GM21423 (cell line): ENCODE measurements around the gene RFX2.
A peak's percentile ranks its signal among the peaks of the same experiment; 100 is the strongest.

Experiments used
- ATAC-seq: cut with Tn5 transposase; IDR thresholded peaks from one replicate; pipeline ENCODE4 v1.9.1; 2021; ENCODE audit warnings: mild to moderate bottlenecking, moderate library complexity; ENCODE audit not compliant: unreplicated experiment

Gene RFX2

DNA sequence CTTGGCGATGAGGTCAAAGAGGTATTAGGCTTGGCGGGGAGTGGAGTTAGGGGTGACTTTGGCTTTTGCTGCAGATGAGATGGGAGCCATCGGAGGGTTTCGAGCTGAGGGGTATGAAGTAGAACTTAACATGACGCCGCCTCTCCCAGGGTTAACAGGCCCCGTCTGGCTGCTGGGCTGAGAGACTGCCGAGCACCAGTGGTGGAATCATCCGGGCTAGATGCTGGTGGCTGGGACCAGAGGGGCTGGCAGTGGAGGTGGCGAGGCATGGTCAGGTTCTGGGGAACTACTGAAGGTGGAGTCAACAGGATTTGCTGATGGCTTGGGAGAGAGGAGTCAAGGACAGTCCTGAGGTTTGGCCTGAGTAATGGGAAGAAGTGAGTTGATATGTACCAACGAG, 4.9 kb downstream of the RFX2 start:
- ATAC-seq = no peak

DNA sequence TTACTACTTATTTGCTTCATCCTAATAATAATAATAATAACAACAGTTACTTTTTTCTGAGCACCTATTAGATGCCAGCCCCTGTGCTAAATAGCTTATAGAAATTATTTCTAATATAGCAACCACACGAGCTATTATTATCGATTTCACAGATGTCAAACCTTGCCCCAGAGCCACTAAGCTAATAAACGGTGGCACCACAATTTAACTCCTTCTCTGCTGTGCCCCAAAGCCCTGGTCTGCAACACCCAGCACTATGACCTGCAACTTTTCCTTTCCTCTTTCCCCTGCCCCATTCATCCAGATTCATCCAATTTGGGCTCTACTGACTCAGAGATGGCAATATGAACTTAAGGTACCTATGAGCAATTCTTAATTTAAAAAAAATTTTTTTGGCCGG, 6.4 kb downstream of the RFX2 start:
- no peak for ATAC-seq

DNA sequence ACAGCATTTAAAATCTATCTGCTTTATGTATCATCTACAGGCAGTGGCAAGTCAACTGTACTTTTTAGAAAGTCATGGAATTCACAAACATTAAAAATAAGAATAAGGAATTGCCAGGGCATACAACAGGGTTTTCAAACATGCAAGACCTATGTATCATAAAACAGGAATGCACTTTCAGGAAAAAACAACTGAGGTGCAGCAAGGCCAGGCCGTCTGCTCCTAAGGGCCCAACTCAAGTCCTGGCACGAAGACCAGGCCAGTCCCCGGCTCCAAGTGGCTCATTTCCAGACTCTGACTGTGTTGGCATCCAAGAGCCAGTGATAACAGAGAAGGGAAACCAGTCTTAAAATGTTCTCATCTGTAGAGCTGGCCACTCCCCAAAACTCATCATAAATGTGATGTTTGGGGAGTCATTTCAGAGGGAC, 7.1 kb downstream of the RFX2 start:
- no peak for ATAC-seq

DNA sequence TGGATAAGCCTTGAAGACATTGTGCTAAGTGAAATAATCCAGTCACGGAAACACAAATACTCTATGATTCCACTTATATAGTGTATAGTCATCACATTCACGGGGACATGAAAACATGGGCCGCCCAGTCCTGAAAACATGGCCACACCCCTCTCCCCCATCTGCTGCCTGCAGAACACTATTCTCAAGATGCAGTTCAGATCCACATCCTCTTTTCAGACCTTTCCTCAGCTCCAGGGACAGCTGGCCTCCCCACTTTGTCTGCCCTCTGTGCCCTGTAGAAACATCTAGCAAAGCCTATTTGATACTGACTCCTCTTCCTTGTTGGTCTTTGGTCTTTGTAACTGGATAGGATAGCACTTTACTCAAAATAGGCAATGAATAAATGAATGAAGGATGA, 8.3 kb downstream of the RFX2 start:
- ATAC-seq = no peak

GRCh38 chr19:6101291-6101825, 8.9 kb downstream of the RFX2 start:
- ATAC-seq = no peak

DNA sequence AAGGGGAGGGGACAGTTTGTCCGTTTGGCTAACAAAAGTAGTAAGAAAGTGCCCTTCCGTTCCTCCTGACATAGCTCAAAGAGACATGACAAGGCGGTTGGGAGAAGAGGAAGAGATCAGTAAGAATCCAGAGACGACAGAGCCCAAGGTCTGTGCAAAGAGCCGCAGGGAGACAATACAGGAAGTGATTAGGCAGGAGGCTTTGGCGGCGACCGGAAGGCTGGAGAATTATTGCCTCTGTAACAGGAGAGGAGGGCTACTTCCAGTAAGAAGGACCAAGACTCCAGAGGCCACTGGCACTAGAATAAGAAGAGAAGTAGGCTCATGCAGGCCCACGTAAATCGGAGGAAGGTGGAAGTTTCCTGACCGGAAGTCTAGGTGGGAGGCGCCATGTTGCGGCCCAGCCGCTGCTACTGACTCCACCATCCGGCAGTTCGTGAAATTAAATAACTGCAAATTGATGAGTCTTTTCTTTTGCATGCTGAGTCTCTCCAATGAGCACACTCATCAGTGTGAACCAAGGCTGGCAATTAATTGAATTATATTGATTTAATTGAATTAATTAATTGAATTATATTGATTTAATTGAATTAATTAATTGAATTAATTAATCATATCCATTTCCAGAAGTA, 9.9 kb downstream of the RFX2 start:
- no peak for ATAC-seq

GRCh38 chr19:6099599-6099998, 10.7 kb downstream of the RFX2 start:
- no peak for ATAC-seq

- ATAC-seq = no peak
These were observed 11.3 kb downstream of the RFX2 start for GRCh38 chr19:6099033-6099432.

DNA sequence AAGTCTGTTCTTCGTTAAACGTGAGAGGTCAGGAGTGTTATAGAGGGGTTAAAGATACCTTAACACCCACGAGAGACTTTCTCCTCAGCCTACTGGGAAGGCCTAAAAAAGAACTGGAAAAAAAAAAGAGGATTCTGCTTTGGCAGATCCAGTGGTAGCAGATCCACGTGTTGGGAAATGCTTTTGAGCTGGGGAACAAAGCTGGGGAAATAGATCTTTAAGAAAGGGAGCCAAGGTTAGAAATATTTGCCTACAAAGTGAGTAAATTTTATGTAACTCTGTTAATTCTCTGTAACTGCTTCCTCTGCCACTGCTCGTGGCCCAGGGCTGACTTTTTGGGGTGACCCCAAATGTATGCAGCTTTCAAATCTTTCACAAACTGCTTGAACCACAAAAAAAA, 11.7 kb downstream of the RFX2 start:
- no peak for ATAC-seq

DNA sequence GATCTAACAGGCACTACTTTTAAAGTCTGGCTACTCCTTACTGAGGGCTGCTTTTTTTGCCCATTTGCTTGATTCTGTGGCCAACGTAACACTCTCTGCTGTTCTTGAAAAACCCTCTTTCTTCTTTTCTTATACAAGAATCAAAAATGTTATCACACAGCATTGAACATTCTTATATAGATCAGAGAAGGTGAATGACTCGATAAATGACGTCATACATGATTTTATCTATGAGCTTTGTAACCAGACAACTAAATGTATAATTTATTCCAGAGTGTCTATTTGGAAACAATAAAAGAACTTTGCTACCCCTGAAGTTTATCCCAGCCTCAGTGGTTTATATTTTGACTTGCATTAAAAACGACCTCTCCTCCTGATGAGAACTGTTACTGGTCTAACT, 12.4 kb downstream of the RFX2 start:
- ATAC-seq = no peak

DNA sequence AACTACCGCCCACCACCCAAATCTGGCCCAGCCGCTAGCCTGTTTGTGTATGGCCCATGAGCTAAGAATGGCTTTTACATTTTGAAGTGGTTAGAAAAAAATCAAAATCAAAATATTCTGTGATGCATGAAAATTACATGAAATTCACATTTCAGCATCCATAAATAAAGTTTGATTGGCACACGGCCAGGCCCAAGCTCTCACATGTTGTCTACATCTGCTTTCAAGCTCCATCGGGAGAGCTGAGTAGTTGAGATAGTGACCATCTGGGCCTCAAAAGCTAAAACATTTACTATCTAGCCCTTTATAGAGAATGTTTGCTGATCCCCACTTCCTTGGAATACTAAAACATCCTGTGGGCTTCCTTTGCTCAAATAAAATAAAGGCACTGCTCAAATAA, 14.5 kb downstream of the RFX2 start:
- no peak for ATAC-seq

DNA sequence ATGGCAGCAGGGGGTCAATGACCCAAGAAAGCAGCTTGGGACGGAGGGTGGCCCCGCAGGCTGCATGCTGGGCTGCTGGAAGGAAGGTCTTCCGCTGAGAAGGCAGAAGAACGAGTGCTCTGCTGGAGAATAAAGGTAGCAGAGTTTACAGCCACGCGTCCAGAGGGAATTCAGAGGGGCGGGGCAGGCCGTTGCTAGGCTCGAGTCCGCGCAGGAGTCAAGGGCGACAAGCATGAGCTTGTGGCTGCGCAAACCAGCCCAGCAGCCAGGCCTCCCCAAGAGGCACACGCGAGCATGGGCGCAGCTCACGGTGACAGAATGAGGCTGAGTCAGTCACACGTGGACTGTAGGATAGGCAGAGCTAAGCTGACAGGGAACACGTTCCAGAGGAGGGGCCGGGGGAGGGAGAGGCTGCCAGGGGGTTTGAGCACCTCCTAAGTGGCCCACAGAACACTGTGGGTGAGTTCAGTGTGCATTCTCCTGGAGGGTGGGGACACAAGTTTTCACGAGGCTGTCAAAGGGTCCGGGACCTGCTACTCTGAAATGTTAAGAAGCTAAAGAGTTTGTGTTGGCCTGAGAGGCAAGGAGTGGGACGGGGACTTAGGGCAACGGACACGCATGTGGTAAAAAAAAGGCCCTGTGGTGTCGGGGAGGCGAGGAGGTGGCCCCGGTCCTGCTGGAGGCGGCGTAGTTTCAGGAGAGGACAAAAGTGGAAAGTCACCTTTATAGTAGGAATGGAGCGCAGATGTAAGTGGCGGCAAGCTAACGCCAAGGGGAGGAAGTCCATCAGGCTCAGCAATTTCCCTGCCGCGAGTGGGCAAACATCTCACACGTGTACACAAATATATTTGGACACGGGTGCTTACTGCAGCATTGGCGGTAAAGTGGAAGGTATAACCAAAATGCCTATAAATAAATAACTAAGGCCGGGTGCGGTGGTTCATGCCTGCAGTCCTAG, 17.7 kb downstream of the RFX2 start:
- no peak for ATAC-seq

GRCh38 chr19:6091771-6092291, 18.5 kb downstream of the RFX2 start:
- ATAC-seq = no peak

DNA sequence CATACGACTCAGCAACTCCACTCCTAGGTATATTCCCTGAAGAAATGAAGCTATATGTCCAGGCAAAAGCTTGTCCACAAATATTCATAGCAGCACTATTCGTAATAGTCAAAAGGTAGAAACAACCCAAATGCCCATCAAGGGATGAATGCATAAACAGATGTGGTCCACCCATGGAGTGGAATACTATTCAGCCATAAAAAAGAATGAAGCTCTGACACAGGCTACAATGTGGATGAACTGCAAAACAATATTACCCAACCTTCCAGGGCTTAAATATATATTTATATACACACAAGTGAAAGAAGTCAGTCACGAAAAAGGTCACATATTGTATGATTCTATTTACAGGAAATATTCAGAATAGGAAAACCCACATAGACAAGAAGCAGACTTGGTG, 19.7 kb downstream of the RFX2 start:
- ATAC-seq = no peak

GRCh38 chr19:6088602-6089049, 21.7 kb downstream of the RFX2 start:
- ATAC-seq = no peak

- ATAC-seq = peak; percentile 45
These were observed 23.2 kb downstream of the RFX2 start for GRCh38 chr19:6087074-6087571.

GRCh38 chr19:6086068-6086788, 24.1 kb downstream of the RFX2 start:
- ATAC-seq = no peak

DNA sequence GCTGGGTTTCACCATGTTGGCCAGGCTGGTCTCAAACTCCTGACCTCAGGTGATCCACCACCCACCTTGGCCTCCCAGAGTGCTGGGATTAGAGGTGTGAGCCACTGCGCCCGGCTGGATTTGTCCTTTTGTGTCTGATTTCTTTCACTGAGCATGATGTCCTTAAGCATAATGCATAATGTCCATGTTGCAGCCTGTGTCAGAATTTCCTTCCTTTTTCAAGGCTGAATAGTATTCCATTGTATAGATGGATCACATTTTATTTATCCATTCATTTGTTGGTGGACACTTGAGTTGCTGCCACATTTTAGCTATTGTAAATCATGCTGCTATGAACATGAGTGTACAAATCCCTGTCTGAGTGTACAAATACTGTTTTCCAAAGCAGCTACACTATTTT, 25.5 kb downstream of the RFX2 start:
- ATAC-seq = no peak

GRCh38 chr19:6079107-6079506, 31.2 kb downstream of the RFX2 start:
- ATAC-seq = no peak

DNA sequence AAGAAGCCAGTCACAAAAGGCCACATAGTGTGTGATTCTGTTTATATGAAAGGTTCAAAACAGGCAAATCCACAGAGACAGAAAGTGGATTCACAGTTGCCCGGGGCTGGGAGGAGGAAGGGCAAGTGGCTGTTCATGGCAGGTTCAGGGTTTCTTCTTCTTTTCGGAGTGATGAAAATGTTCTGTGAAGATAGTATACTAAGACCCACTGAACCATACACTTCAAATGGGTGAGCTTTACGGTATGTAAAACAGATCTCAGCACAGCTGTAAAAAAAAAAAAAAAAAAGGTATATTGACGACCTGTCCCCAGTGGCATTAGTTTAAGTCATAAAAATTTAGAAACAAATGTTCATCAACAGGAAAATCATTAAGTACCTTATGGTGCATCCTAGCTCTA, 32.2 kb downstream of the RFX2 start:
- no peak for ATAC-seq
